DOHH2 (cell line): Measurements from ENCODE around the gene KDM4D.

Experiments
- H3F3A ChIP-seq: fragments of 200-600 bp; sonication (generic), shearing (Covaris generic); 2 replicates; pipeline ENCODE4 v1.6.0; 2016; ENCODE audit warnings: antibody characterized with exemption, mild to moderate bottlenecking; ENCODE audit not compliant: control insufficient read depth, insufficient read depth
- H3K27ac ChIP-seq: fragments of 200-600 bp; sonication (generic); 2 replicates; pipeline ENCODE4 v1.5.1; 2014; ENCODE audit warnings: low read depth, mild to moderate bottlenecking, low read length, moderate library complexity
- H3K27me3 ChIP-seq: fragments of 200-600 bp; sonication (generic); 2 replicates; pipeline ENCODE4 v1.6.1; 2014; ENCODE audit warnings: mild to moderate bottlenecking, low read length, mixed read lengths; ENCODE audit not compliant: control insufficient read depth
- H3K36me3 ChIP-seq: fragments of 200-600 bp; sonication (generic); 2 replicates; pipeline ENCODE4 v1.6.1; 2014; ENCODE audit warnings: mild to moderate bottlenecking, low read length, moderate library complexity, mixed read lengths; ENCODE audit not compliant: control insufficient read depth
- H3K4me1 ChIP-seq: fragments of 200-600 bp; sonication (generic); 2 replicates; pipeline ENCODE4 v1.6.1; 2014; ENCODE audit warnings: mild to moderate bottlenecking, low read length, mixed read lengths; ENCODE audit not compliant: control insufficient read depth
- H3K4me2 ChIP-seq: fragments of 200-600 bp; sonication (generic); 2 replicates; pipeline ENCODE4 v1.6.0; 2014; ENCODE audit warnings: mild to moderate bottlenecking, low read length, moderate library complexity
- H3K4me3 ChIP-seq: fragments of 200-600 bp; sonication (generic); 2 replicates; pipeline ENCODE4 v1.5.1; 2014; ENCODE audit warnings: mild to moderate bottlenecking, low read length, mixed read lengths
- H3K79me2 ChIP-seq: fragments of 200-600 bp; sonication (generic); 2 replicates; pipeline ENCODE4 v1.6.1; 2014; ENCODE audit warnings: mild to moderate bottlenecking, low read length, mixed read lengths; ENCODE audit not compliant: control insufficient read depth
- H3K9me2 ChIP-seq: fragments of 200-600 bp; sonication (generic); replicated peaks from 2 replicates; pipeline ENCODE4 v1.6.1; 2014; ENCODE audit warnings: mild to moderate bottlenecking, low read length, mixed read lengths; ENCODE audit not compliant: control insufficient read depth
- H3K9me3 ChIP-seq: fragments of 200-600 bp; sonication (generic); 2 replicates; pipeline ENCODE4 v1.6.1; 2014; ENCODE audit warnings: antibody characterized with exemption, low read length, mixed read lengths; ENCODE audit not compliant: control insufficient read depth, insufficient read depth
- H4K20me1 ChIP-seq: fragments of 200-600 bp; sonication (generic); 2 replicates; pipeline ENCODE4 v1.6.0; 2014; ENCODE audit warnings: low read depth, mild to moderate bottlenecking, antibody characterized with exemption, low read length, moderate library complexity; ENCODE audit not compliant: control insufficient read depth, insufficient read depth
- EZH2phosphoT487 ChIP-seq: fragments of 200-600 bp; sonication (generic); IDR thresholded peaks from 2 replicates; pipeline ENCODE4 v1.6.1; 2017; ENCODE audit warnings: borderline replicate concordance, mild to moderate bottlenecking, antibody characterized with exemption, low read length, moderate library complexity, mixed read lengths
- TF ChIP-seq, protein P1 (sequence below): fragments of 200-600 bp; sonication (generic); IDR thresholded peaks from one replicate; pipeline ENCODE4 v1.5.1; 2014; ENCODE audit warnings: antibody characterized with exemption, mild to moderate bottlenecking, low read depth, low read length; ENCODE audit not compliant: poor library complexity, severe bottlenecking

KDM4D gene

DNA sequence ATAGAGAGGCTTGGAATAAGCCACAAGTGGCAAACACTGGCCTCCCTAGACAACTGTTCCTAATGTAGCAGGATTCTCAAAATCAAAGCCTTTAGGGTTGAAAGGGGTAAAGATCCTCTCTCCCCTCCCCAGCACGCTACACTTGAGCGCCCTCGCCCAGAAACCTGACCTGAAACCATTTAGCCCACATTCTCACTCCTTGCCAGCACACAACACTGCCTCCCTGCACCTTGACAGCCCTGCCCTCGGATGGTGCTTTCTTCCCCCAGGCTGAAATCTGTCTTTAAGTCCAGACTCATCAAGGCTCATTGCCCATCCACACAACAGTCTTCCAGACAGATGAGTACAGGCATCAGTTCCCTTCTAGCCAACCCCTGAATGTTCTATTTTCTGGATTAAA lies 26.7 kb upstream of the KDM4D start:
- Histone ChIP-seq H3F3A (no peaks in the 10 kb centered on the region), H3K9me3 (no peaks in the 10 kb centered on the region), H3K4me1 (no peaks in the 10 kb centered on the region), H3K27me3 (peaks cover 5% of the 10 kb centered on the region; the same call in 1 of the 2 replicates), H4K20me1 (no peaks in the 10 kb centered on the region), H3K27ac (no peak overlapping the region), H3K4me2 (no peak overlapping the region), H3K4me3 (no peak overlapping the region), H3K79me2 (no peaks in the 10 kb centered on the region), H3K36me3 (no peaks in the 10 kb centered on the region), H3K9me2 (no peaks in the 10 kb centered on the region)
- TF ChIP-seq, protein P1, sequence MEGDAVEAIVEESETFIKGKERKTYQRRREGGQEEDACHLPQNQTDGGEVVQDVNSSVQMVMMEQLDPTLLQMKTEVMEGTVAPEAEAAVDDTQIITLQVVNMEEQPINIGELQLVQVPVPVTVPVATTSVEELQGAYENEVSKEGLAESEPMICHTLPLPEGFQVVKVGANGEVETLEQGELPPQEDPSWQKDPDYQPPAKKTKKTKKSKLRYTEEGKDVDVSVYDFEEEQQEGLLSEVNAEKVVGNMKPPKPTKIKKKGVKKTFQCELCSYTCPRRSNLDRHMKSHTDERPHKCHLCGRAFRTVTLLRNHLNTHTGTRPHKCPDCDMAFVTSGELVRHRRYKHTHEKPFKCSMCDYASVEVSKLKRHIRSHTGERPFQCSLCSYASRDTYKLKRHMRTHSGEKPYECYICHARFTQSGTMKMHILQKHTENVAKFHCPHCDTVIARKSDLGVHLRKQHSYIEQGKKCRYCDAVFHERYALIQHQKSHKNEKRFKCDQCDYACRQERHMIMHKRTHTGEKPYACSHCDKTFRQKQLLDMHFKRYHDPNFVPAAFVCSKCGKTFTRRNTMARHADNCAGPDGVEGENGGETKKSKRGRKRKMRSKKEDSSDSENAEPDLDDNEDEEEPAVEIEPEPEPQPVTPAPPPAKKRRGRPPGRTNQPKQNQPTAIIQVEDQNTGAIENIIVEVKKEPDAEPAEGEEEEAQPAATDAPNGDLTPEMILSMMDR, result no peak
- TF ChIP-seq EZH2phosphoT487, result no peak

DNA sequence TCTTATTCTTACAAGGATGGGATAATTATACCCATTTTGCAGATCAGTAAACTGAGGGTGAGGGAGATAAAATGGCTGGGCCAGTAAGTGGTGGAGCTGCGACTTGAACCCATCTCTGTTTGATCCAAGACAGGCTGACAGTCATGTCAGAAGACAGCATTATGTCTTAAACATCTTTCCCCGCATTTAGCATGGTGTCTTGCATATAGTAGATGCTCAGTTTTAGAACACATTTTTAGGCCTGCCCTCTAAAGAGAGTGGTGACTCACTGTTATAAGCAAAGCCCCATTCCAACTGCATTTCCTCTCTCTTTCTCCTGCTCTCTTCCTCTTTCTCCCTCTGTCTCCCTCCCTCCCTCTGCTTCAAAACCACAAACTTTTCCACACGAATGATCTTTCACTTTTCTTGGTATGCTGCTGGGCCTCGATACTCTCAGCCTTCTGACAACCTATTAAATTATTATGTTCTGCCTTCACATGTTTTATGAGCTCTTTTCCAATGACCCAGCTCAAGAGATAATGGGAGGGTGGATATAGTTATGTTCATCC lies 25.4 kb upstream of the KDM4D start:
- Histone ChIP-seq H3K27ac (no peak overlapping the region), H3K4me1 (no peaks in the 10 kb centered on the region), H3K36me3 (no peaks in the 10 kb centered on the region), H3K4me3 (no peak overlapping the region), H3K27me3 (peaks cover 5% of the 10 kb centered on the region; the same call in 1 of the 2 replicates), H3K79me2 (no peaks in the 10 kb centered on the region), H3K9me3 (no peaks in the 10 kb centered on the region), H3K4me2 (no peak overlapping the region), H3F3A (no peaks in the 10 kb centered on the region), H4K20me1 (no peaks in the 10 kb centered on the region), H3K9me2 (no peaks in the 10 kb centered on the region)
- no peak for TF ChIP-seq EZH2phosphoT487
- TF ChIP-seq, protein P1, result no peak

DNA sequence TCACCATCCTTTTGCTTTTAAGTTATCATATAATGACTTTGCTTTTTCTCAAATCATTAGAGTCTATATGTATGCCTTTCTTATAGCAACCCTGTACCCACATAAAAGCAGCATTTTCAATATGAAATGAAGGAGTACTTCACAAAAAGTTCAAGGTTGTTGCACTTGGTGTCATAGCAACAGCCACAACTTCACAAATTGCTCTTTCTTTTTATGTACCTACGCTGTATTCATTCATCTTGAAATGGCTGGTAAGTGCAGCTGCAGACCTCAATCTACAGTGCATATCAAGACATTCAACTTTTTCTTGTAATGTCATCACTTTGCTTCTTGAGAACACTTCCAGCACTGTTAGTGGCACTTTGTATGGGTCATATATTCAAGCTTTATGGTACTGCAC lies 18.8 kb upstream of the KDM4D start:
- Histone ChIP-seq H3K27me3 (no peaks in the 10 kb centered on the region), H3K9me3 (no peaks in the 10 kb centered on the region), H4K20me1 (no peaks in the 10 kb centered on the region), H3K4me1 (no peaks in the 10 kb centered on the region), H3F3A (no peaks in the 10 kb centered on the region), H3K27ac (no peak overlapping the region), H3K4me2 (no peak overlapping the region), H3K36me3 (peaks cover 3% of the 10 kb centered on the region), H3K9me2 (no peaks in the 10 kb centered on the region), H3K4me3 (no peak overlapping the region), H3K79me2 (no peaks in the 10 kb centered on the region)
- TF ChIP-seq, protein P1, result no peak
- no peak for TF ChIP-seq EZH2phosphoT487
